HG03558 (cell line): ENCODE measurements around the gene MYT1.

ENCODE experiments used
- ATAC-seq: cut with Tn5 transposase; IDR thresholded peaks from one replicate; pipeline ENCODE4 v1.9.1; 2021; ENCODE audit warnings: moderate number of reproducible peaks; ENCODE audit not compliant: unreplicated experiment; ENCODE audit errors: extremely low read depth

Gene MYT1

GRCh38 chr20:64139199-64140060 lies 24.8 kb upstream of the MYT1 start:
- ATAC-seq = no peak

DNA sequence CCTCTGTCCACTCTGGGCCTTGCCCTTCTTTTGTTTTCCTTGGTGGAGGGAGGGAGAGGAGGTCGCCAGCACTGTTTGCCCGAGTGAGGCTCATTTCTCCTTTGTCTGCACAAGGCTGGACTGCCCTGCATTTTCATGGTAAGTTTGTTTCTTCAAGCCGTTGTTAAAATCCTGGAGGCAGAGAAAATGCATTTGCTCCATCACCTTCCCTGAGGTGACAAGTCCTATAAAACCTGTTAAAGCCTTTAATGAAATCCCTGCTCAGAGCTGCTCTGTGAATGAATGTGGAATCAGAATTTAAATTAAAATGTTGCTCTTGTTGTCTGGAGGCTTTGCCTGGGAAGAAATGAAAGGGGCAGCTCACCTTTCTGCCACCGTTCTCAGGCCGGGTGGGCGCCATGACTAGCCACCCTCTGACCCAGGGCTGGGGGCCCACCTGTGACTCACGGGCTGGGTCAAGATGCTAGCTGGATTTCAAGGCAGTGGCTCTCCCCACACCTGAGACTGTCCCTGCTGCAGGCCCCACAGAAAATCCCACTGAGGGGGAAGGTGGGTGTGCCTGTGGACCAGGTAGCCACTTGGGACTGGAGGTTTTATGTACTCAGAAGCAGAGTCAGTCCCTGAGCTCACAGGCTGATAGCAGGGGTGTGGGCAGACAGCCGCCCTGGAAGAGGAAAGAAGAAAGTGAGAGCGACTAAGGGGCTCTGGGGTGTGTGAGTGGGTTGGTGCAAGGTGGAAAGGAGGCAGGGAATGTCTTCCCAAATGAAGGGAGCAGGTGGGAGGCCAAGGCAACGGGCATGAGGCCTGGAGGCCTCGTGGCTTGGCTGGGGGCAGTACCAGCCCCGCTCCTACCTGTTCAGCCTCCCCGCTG lies 24.0 kb upstream of the MYT1 start:
- ATAC-seq = no peak

DNA sequence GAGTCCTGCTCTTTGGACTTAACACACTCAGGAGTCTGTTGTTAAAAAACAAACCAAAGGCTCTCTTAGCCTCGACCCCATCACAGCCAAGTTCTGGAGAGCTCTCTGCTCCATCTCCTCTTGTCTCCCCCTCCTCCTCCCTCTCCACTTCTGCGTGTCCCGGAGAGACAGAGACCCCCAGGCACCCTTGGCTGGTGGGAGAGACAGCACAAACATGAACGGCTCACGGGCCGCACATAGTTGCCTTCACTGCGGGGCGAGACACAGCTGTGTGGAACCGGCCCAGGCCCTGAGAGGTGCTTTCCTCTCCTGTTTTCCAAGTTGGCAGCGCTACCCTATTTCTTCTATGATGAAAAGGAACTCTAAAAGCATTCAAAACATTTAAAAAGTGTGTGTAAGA lies 23.3 kb upstream of the MYT1 start:
- no peak for ATAC-seq

DNA sequence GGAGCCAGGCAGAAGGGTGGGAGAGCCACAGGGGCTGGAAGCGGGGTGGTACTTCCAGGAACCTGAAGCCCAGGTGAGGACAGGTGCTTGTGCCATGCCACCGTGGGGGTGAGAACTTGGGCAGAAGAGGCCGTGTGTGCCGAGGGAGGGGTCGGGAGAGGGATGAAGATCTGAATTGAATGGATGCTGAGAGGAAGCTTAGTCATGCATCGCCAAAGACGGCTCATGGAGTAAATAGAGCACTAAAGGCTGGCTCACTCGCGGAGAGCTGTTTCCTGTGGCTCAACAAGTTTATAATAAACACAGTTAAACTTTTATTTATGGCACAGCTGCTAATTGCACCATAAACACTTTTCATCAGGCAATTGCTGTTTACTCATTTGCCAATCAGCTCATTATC lies 21.7 kb upstream of the MYT1 start:
- no peak for ATAC-seq

DNA sequence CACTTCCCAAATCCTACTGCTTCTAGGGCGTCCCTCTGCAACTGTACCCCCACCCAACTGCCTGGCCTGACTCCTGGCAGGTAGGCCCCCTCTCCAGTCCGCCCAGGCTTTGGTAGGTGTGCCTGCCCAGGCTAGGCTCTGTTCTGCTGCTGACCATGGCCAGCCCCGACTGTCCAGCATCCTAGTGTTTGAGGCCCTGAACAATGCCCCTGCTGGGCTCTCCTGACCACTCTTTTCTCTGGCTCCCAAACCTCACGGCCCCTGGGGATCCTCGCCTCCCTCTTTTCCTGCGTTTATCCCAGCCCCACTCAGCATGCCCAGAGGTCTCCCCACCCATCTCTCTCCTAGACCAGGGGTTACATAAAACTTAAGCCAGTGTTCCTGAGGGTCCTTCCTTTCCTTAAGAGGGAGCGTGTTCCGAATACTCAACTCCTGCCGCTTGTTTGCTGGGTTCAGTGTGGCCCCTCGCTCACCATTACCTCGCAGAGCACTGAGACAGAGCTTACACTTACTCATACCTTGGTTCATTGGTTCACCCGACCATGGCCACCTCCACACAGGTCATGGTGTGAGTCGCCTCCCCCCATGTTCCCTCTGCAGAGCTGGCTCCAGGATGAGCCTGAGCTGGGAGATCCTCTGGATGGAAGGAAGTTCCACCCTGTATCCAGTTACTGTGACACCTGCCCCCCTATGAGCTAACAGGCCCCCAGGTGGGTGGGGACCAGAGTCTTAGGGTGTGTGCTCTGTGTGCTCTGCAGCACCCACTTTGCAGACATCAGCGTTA lies 21.0 kb upstream of the MYT1 start:
- no peak for ATAC-seq

- ATAC-seq = no peak
These were observed 19.9 kb upstream of the MYT1 start for GRCh38 chr20:64144144-64144912.

GRCh38 chr20:64145458-64146300 lies 18.6 kb upstream of the MYT1 start:
- ATAC-seq = no peak

- no peak for ATAC-seq
These were observed 17.8 kb upstream of the MYT1 start for GRCh38 chr20:64146301-64146935.

DNA sequence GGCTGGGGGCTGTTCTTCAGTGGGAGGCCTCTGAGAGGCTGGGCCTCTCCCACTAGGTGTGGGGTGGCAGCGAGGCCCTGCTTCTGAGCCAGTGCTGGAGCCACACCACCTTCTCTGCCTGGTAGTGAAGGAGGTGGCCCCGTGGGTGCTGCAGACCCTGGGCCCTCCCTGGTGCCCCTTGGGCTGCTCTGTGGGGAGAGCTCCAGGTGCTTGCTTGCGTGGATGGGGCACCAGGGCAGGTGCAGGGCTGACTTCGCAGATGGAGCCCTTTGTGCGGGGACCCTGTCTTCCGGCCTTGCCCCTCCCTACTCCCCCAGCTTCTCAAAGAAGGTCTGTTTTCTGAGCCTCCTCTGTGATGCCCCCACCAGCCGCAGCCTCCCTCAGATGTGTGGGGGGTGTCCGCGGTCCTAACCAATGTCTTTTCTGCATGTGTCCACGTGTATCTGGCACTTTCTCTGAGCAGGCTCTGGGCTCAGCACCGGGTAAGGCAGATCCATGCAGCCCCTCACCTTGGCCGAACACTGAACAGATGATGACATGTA lies 17.2 kb upstream of the MYT1 start:
- ATAC-seq = no peak

DNA sequence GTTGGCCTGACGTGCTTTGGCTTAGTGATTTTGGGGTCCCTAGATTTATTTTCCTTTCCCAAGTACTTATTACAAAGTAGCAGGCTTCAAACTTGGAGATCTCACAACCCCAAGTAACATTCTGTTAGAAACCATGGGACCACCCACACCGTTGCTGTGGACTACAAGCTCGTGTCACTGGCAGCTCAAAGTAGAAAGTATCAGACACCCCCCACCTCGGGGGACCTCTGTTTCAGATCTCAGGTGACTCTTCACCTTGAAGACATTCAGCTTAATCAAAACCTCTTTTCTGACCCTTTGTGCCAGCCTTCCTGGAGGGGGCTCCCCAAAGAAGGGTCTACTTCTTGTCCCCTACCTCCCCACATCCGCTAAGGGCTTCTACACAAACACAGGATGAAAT lies 15.7 kb upstream of the MYT1 start:
- no peak for ATAC-seq

DNA sequence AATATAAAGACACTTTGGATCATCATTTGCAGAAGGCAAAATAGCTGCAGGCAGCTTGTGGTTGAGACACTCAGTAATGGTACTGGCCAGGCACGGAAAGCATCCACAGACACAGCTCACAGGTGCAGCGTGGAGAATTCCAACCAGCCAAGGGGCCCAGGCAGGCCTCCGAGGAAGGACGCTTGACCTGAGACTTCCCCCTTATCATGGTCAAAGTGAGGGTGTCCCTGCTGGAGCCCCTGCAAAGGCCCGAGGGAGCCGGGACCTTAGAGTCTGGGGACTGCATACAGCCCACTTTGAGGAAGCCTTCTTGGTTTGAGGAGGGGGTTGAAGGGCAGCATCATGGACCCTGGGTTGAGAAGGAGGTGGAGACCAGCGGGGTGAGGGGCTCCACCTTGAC lies 15.1 kb upstream of the MYT1 start:
- ATAC-seq = no peak

DNA sequence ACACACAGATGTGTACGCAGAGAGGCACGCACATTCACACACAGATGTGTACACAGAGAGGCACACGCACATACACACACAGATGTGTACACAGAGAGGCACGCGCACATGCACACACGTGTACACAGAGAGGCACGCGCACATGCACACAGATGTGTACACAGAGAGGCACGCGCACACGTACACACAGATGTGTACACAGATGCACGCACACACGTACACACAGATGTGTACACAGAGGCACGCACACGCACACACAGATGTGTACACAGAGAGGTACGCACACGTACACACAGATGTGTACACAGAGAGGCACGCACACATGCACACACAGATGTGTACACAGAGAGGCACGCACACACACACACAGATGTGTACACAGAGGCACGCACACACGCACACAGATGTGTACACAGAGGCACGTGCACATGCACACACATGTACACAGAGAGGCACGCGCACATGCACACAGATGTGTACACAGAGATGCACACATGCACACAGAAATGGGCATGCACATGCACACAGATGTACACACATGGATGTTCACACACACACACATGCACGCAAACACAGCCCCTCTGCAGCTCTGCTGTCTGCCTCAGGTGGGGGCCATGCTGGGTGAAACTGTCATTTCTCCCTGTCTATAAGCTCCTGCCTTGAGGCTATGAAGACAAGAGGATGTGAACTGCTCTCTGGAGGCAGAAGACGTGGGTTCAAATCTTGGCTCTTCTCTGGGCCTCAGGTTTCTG lies 14.3 kb upstream of the MYT1 start:
- no peak for ATAC-seq

DNA sequence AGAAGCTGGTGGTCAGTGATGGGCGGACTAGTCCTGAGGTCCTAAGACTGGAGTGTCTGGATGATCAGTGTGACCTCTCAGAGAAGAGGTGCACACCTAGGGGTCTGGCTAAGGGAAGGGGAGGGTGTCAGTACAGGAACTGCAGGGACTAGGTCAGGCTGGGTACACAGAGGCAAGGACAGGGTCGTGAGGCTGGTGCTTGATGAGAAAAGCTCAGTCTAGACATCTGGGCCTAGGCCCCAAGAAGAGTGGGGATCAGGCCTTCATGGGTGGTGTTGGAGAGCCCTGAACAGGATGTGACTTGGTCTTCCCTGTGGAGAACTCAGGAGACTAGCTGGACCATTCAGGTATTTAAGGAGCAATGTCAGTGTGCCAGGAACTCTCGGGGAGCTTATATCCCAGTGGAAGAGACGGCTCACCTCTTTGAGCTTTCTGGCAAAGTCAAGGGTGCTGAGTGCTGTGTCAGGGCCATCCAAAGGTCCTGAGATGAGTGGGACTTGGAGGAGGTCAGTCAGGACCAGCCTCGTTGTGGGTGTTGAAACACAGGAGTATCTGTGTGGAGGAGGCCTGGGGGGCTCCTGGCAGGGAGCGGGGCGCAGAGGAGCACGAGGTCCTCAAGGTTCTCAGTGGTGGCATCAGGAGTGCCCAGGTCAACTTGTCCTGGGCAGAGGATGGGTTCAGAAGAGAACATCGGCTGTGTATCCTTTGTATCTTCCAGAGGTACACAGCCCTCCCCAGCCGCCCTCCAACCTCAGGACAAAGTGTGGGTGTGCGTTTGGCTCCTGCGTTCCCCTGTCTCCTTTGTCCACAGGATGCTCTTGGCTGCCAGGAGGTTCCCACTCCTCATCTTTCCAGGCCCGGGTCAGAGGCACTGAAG lies 13.3 kb upstream of the MYT1 start:
- no peak for ATAC-seq

DNA sequence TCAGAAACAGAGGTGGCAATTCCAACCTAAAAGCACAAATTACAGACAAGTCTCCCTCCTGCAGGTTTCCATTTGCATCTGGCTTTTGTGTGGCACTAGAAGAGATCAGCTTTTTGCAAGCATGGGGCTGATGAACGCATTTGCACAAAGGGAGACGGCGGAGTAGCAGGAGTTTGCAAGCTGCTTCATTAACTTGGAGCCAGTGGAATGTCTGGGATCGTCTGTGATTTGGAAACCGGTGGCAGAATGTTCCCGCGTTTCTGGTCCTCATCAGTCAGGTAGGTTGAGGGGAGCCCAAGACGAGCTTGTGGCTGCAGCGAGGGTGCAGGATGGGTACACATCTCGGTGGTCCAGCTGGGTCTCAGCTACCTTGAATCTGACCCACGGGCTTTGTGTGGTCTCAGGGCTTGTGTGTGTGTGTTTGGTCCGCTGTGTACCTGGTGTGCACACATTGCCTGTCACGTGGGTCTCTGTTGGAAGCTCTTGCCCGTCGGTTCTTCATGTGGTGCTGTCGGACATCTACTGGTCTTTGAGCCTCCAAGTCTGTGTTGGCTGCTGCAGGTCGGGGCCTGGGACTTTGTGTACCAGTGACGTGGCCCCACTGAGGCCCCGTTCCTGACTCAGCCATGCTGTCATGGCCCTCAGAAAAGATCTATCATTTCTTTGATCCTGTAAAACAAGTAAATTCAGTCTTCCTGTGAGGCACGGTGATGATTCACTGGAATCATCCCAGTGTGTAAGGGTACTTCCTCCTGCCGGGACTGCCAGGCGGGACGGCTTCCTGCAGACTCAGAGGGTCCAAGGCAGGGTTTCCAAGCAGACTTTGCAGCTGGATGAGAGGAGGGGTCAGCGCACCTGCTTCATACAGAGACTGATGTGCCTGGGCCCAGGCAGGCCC lies 12.4 kb upstream of the MYT1 start:
- no peak for ATAC-seq

- no peak for ATAC-seq
These were observed 11.3 kb upstream of the MYT1 start for GRCh38 chr20:64152906-64153305.

DNA sequence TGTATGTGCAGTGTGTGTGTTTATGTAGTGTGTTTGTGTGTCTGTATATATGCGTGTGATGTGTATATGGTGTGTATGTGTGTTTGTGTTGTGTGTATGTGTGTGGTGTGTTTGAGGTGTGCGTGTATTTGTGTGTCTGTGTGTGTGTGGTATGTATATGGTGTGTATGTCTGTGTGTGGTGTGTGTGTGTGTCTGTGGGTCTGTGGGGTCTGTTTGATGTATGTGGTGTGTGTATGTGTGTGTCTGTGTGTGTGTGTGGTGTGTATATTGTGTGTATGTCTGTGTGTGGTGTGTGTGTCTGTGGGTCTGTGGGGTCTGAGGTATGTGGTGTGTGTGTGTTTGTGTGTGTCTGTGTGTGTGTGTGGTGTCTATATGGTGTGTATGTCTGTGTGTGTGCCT lies 10.8 kb upstream of the MYT1 start:
- no peak for ATAC-seq
